Breast epithelium (tissue), 4 donors: ENCODE results near the gene TENM3. TPM values are rescaled to one million over a fixed set of nuclear protein-coding genes. Genes with fewer than 3 reads are reported as not detected.
"Not testable (repeated sequence)": the region's sequence is repeated elsewhere in the genome, so short reads cannot be mapped to it uniquely, and the experiment has no call there.

Experiments used
- DNase-seq, 2 donors: peaks; one replicate each; pipeline ENCODE4 v3.0.0-alpha.2; 2019; ENCODE audit warnings: low spot score in 2 of 2
- H3K27ac ChIP-seq, 2 donors: fragments of 200-600 bp; sonication (generic) in 1 of 2; one replicate each; pipeline ENCODE4 v1.5.1; 2016 to 2019; ENCODE audit warnings: mild to moderate bottlenecking in 1 of 2
- H3K27me3 ChIP-seq, 2 donors: fragments of 200-600 bp; sonication (generic) in 1 of 2; one replicate each; pipeline versions ENCODE4 v1.5.1 to v1.6.0; 2017 to 2019; ENCODE audit warnings: control low read depth in 1 of 2, mild to moderate bottlenecking in 1 of 2
- H3K36me3 ChIP-seq: fragments of 200-600 bp; one replicate; pipeline ENCODE4 v1.5.1; 2019
- H3K4me1 ChIP-seq, 2 donors: fragments of 200-600 bp; sonication (generic); one replicate each; pipeline ENCODE4 v1.5.1; 2016 to 2019; ENCODE audit warnings: control low read depth in 1 of 2
- H3K4me3 ChIP-seq, 3 donors: fragments of 200-600 bp; sonication (generic); 1 replicate in 2 of 3; 2 replicates in 1 of 3; pipeline ENCODE4 v1.5.1; 2016 to 2019; ENCODE audit warnings: mild to moderate bottlenecking in 3 of 3, moderate library complexity in 2 of 3
- H3K9me3 ChIP-seq, 2 donors: fragments of 200-600 bp; sonication (generic) in 1 of 2; one replicate each; pipeline ENCODE4 v1.5.1; 2016 to 2019; ENCODE audit warnings: control low read depth in 1 of 2
- POLR2A ChIP-seq: fragments of 450-650 bp; IDR thresholded peaks from one replicate; pipeline ENCODE4 v1.6.1; 2016; ENCODE audit warnings: antibody characterized with exemption, mild to moderate bottlenecking, moderate library complexity
- POLR2AphosphoS5 ChIP-seq, 3 donors: sonication (generic); formaldehyde crosslinking; IDR thresholded peaks; one replicate each; pipeline ENCODE4 v1.6.1; 2017; ENCODE audit warnings: antibody characterized with exemption in 3 of 3
- intact Hi-C: fragments of 100-400 bp; cut with DNase I; formaldehyde crosslinking; loops from one replicate; pipeline ENCODE4 v1.15.1; 2023; ENCODE audit warnings: low total_unique reads
- total RNA-seq, 3 donors: library from RNA; depleted of rRNA; stranded (reverse); fragments of >200 nt; gene quantifications; one replicate each; pipeline ENCODE4 v1.1.0, GENCODE V29; 2016
- TF ChIP-seq, protein P1 (sequence below), 3 donors: fragments of 450-650 bp; IDR thresholded peaks; one replicate each; pipeline ENCODE4 v1.5.1; 2016 to 2017; ENCODE audit warnings: antibody characterized with exemption in 3 of 3, mild to moderate bottlenecking in 3 of 3, moderate library complexity in 3 of 3

Gene TENM3
- total RNA-seq, 3 donors from 2014 or later: 4.6 to 30.6 (median 8.8) TPM

DNA sequence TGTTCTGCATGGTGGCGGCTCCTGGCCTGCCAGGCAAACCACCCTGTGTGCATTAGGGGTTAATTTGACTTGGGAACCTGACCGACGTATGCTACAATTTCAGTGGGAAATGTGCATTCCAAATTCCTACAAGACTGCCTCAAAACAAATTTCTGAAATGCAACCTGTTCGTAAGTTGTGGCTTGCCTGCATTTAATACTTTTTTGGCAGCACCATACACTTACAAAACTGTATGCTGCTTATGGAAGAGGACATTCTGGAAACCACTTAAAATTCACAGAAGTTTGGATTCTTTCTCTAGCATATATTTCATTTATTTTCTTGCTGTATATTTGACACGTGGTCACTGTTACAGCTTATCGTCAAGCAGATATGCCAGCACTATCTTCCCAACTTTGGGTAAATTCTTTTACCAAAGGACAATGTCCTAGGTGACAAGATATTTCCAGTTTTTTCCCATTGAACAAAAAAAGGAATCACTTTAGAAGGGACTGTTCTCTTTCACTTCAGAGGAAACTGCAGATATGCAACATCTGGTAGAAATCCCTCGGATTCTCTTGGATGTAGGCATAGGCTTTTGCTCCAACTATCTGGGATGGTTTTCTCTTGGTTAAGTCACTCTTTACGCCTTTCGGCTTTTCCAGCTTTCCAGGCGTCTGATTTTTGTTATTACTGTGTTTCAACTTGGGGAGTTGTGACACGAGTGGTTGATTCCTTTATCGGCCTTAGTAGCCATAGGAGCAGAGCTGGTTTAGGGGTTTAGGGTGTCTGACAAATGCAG lies 9.7 kb upstream of the TENM3 start:
- no peak overlapping the region for H3K4me3 ChIP-seq
- no peak for TF ChIP-seq POLR2AphosphoS5 (IDR thresholded peaks at IDR 0.05)
- TF ChIP-seq POLR2A: no peak
- TF ChIP-seq, protein P1, sequence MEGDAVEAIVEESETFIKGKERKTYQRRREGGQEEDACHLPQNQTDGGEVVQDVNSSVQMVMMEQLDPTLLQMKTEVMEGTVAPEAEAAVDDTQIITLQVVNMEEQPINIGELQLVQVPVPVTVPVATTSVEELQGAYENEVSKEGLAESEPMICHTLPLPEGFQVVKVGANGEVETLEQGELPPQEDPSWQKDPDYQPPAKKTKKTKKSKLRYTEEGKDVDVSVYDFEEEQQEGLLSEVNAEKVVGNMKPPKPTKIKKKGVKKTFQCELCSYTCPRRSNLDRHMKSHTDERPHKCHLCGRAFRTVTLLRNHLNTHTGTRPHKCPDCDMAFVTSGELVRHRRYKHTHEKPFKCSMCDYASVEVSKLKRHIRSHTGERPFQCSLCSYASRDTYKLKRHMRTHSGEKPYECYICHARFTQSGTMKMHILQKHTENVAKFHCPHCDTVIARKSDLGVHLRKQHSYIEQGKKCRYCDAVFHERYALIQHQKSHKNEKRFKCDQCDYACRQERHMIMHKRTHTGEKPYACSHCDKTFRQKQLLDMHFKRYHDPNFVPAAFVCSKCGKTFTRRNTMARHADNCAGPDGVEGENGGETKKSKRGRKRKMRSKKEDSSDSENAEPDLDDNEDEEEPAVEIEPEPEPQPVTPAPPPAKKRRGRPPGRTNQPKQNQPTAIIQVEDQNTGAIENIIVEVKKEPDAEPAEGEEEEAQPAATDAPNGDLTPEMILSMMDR (IDR thresholded peaks at IDR 0.05): no peak

DNA sequence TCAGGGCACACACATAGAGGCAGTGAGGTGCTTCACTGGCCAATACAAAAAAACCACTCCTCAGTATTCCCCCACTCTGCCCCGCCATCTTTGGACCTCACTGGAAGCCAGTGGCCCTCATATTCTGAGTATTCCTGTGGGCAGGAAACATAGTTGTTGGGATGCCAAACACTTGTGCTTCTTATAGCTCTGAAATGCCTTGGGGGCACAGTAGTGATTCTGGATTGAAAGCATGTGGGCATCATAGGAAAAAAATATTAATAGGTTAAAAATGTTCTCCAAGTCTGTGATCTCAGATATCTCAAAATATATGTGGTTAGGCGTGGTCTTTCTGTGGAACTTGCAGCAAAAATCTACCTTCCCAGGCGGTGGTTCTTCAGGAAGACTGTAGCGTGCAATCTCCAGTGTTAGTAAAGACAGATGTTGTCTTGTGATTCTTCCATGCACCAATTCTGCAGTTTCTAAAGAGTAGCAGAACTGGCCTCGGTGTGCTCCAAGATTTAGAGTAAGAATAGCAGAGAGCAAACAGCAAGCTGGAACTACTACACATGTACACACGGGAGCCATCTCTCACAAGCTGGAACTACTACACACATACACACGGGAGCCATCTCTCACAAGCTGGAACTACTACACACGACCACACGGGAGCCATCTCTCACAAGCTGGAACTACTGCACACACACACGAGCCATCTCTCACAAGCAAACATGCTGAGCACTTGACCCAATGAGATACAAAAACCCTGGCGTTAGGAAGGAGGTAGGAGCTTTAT lies 8.0 kb upstream of the TENM3 start:
- H3K27me3 ChIP-seq: peaks cover 0 to 2% of the 10 kb centered on the region in 2 donors
- intact Hi-C loops: loop anchor here (5.0 kb wide), 1 partner anchor 247 kb away; no protein-coding TSS in a partner anchor
- DNase-seq: no peak
- TF ChIP-seq POLR2AphosphoS5 (IDR thresholded peaks at IDR 0.05): no peak
- H3K4me3 ChIP-seq: no peak overlapping the region
- H3K4me1 ChIP-seq: no peaks in the 10 kb centered on the region
- H3K27ac ChIP-seq: no peak overlapping the region
- H3K36me3 ChIP-seq: no peaks in the 10 kb centered on the region
- no peaks in the 10 kb centered on the region for H3K9me3 ChIP-seq

More for the DNA sequence above, 9.7 kb upstream of the TENM3 start:
- peaks cover 0 to 8% of the 10 kb centered on the region in 2 donors for H3K27me3 ChIP-seq
- H3K9me3 ChIP-seq: no peaks in the 10 kb centered on the region
- H3K36me3 ChIP-seq: no peaks in the 10 kb centered on the region
- no peak for DNase-seq
- H3K27ac ChIP-seq: no peak overlapping the region
- intact Hi-C loops: no loop called here
- no peaks in the 10 kb centered on the region for H3K4me1 ChIP-seq

DNA sequence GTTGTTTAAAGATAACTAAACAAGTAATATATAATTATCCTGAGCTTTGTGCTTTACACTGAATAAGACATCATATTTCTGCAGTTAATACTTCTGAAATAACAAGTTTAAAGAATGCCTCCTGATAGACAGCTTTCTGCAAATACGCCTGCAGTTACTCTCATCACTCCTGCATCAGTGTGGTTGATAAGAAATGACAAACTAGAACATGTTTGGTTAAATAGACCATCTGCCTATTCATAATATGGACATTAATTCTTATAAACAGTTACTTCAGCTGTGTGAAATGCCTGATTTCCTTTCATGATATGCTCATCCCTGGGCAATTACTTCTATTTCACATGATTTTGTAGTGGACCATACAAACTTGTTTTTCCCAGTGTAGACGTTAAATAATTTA lies 7.0 kb upstream of the TENM3 start:
- H3K4me3 ChIP-seq: no peak overlapping the region
- DNase-seq: no peak
- intact Hi-C loops: loop anchor here (5.0 kb wide), 1 partner anchor 246 kb away; no protein-coding TSS in a partner anchor

DNA sequence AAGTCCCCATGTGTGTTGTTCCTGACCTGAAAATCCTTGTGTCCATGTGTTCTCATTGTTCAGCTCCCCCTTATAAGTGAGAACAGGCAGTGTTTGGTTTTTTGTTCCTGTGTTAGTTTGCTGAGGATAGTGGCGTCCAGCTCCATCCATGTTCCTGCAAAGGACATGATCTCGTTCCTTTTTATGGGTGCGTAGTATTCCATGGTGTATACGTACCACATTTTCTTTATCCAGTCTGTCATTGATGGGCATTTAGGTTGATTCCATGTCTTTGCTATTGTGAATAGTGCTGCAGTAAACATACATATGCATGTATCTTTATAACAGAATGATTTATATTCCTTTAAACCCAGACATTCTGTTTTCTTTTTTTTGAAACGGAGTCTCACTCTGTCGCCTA lies 6.2 kb upstream of the TENM3 start:
- not testable (repeated sequence) for H3K27ac ChIP-seq, H3K4me3 ChIP-seq, H3K4me1 ChIP-seq, DNase-seq, H3K27me3 ChIP-seq, H3K36me3 ChIP-seq, H3K9me3 ChIP-seq
- intact Hi-C loops: loop anchor here (5.0 kb wide), 1 partner anchor 245 kb away; no protein-coding TSS in a partner anchor

More for the DNA sequence above, 7.0 kb upstream of the TENM3 start:
- no peaks in the 10 kb centered on the region for H3K9me3 ChIP-seq
- H3K36me3 ChIP-seq: no peaks in the 10 kb centered on the region
- H3K27ac ChIP-seq: no peak overlapping the region
- no peaks in the 10 kb centered on the region for H3K4me1 ChIP-seq
- no peak for TF ChIP-seq POLR2A
- TF ChIP-seq POLR2AphosphoS5 (IDR thresholded peaks at IDR 0.05): no peak
- TF ChIP-seq, protein P1 (IDR thresholded peaks at IDR 0.05): no peak
- no peaks in the 10 kb centered on the region for H3K27me3 ChIP-seq

DNA sequence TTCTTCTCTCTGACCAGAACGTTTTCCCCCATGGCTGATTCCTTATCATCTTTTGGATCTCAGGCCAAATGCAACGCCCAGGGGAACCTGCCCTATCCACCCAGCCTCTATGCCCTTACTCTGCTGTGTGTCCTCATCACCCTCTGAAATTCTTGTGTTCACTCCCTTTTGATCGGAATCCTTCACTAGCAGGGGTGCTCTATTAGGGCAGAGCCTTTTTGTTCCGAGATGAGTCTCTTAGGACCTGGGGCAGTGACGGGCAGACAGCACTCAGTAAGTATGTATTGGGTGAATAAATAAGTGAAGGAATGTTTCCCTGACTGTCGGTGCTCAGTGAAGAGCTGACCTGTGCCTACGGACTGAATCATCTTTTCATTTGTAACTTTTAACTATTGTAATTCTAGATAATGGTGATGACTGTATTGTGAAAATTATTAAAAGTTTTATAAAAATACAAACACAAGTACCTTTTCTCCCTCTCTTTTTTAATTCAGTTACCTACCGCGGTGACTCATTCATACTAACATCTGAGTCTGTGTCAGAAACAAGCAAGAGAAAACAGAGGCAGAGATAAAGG lies 4.8 kb upstream of the TENM3 start:
- Histone ChIP-seq H3K4me3 (no peak overlapping the region), H3K4me1 (no peaks in the 10 kb centered on the region), H3K9me3 (no peaks in the 10 kb centered on the region), H3K36me3 (no peaks in the 10 kb centered on the region), H3K27ac (no peak overlapping the region), H3K27me3 (no peaks in the 10 kb centered on the region)
- TF ChIP-seq, protein P1 (IDR thresholded peaks at IDR 0.05): no peak
- TF ChIP-seq POLR2A (no peak), POLR2AphosphoS5 (IDR thresholded peaks at IDR 0.05) (no peak)
- intact Hi-C loops: loop anchor here (5.0 kb wide), 1 partner anchor 244 kb away; no protein-coding TSS in a partner anchor
- DNase-seq: no peak
